ENCODE measurements around the gene SEMA4B. TPM values are rescaled to one million over a fixed set of nuclear protein-coding genes. Genes with fewer than 3 reads are reported as not detected.

Gene SEMA4B
- total and polyA plus RNA-seq, 9 of the 15 experiments (the other 6 are each of a cell fraction or from before 2014, with no cell fraction given), result 1.3 to 33.6 (median 11.0) TPM

DNA sequence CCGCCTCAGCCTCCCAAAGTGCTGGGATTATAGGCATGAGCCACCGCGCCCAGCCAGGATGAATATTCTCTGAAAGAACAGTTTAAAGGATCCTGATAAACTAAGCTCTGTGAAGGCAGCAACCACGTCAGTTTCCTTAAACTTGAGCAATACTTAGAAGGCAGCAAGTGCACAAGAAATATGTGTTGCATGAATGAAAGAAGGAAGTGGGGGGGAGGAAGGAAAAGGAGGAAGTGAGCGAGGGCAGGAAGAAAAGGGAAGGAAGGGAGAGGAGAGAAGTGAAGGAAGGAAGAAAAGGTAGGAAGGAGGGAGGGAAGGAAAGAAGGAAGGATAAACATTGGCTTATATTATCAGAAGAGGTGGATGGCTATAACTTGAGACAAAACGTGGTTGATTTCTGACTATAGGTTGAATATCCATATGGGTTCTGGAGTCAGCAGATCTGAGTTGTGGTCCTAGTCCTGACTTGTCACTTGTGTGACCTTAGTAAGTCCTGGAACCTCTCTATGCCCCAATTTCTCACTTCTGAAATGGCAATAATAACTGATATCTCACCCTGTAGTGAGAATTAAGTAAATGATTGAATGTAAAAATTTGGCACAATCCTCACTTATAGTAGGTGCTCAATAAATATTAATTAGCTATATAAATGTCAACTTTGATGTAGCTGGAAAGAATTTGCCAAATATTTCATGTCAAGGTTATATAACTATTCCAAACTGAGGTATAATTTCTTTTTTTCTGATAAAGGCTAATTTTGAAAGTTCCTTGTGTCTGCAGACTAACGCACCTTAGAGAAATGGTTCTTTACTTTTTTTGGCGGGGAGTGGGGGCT is 12.0 kb upstream of the SEMA4B start (continued):
- TF ChIP-seq, protein P1, sequence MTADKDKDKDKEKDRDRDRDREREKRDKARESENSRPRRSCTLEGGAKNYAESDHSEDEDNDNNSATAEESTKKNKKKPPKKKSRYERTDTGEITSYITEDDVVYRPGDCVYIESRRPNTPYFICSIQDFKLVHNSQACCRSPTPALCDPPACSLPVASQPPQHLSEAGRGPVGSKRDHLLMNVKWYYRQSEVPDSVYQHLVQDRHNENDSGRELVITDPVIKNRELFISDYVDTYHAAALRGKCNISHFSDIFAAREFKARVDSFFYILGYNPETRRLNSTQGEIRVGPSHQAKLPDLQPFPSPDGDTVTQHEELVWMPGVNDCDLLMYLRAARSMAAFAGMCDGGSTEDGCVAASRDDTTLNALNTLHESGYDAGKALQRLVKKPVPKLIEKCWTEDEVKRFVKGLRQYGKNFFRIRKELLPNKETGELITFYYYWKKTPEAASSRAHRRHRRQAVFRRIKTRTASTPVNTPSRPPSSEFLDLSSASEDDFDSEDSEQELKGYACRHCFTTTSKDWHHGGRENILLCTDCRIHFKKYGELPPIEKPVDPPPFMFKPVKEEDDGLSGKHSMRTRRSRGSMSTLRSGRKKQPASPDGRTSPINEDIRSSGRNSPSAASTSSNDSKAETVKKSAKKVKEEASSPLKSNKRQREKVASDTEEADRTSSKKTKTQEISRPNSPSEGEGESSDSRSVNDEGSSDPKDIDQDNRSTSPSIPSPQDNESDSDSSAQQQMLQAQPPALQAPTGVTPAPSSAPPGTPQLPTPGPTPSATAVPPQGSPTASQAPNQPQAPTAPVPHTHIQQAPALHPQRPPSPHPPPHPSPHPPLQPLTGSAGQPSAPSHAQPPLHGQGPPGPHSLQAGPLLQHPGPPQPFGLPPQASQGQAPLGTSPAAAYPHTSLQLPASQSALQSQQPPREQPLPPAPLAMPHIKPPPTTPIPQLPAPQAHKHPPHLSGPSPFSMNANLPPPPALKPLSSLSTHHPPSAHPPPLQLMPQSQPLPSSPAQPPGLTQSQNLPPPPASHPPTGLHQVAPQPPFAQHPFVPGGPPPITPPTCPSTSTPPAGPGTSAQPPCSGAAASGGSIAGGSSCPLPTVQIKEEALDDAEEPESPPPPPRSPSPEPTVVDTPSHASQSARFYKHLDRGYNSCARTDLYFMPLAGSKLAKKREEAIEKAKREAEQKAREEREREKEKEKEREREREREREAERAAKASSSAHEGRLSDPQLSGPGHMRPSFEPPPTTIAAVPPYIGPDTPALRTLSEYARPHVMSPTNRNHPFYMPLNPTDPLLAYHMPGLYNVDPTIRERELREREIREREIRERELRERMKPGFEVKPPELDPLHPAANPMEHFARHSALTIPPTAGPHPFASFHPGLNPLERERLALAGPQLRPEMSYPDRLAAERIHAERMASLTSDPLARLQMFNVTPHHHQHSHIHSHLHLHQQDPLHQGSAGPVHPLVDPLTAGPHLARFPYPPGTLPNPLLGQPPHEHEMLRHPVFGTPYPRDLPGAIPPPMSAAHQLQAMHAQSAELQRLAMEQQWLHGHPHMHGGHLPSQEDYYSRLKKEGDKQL (CRISPR knock-in tag; IDR thresholded peaks at IDR 0.05; ENCODE audit: borderline replicate concordance), result no peak
- TF ChIP-seq PRPF4 (IDR thresholded peaks at IDR 0.05; ENCODE audit: insufficient read depth, low read depth, low read length, poor library complexity, severe bottlenecking), result no peak
- no peak for TF ChIP-seq ZNF274 (IDR thresholded peaks at IDR 0.05; ENCODE audit: borderline replicate concordance, low read depth, low read length)
- TF ChIP-seq ZNF764 (CRISPR knock-in tag; IDR thresholded peaks at IDR 0.05; ENCODE audit: low read depth), result no peak
- no peak for TF ChIP-seq SAP30 (IDR thresholded peaks at IDR 0.05; ENCODE audit: borderline replicate concordance, insufficient read depth, low read depth, low read length, poor library complexity, severe bottlenecking)
- peak; percentile 95; the same call in 1 of the 2 replicates for TF ChIP-seq HDGF (IDR thresholded peaks at IDR 0.05)
- no peak for TF ChIP-seq XRCC5 (IDR thresholded peaks at IDR 0.05; ENCODE audit: low read depth, low read length)
- no peak for TF ChIP-seq HCFC1 (IDR thresholded peaks at IDR 0.05; ENCODE audit: low read depth, low read length)
- TF ChIP-seq NBN (IDR thresholded peaks at IDR 0.05; ENCODE audit: low read depth), result peak; percentile 48; the same call in 1 of the 2 replicates
- TF ChIP-seq, protein P2, sequence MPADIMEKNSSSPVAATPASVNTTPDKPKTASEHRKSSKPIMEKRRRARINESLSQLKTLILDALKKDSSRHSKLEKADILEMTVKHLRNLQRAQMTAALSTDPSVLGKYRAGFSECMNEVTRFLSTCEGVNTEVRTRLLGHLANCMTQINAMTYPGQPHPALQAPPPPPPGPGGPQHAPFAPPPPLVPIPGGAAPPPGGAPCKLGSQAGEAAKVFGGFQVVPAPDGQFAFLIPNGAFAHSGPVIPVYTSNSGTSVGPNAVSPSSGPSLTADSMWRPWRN (IDR thresholded peaks at IDR 0.05; ENCODE audit: low read depth), result no peak
- TF ChIP-seq TOE1 (IDR thresholded peaks at IDR 0.05; ENCODE audit: borderline replicate concordance), result peak; percentile 49; the same call in 1 of the 2 replicates
- no peak for TF ChIP-seq TOE1 (CRISPR knock-in tag; IDR thresholded peaks at IDR 0.05; ENCODE audit: borderline replicate concordance, low read depth)
- TF ChIP-seq TAF7 (tag; IDR thresholded peaks at IDR 0.05), result no peak
- TF ChIP-seq RBM39 (optimal IDR thresholded peaks at IDR 0.05; ENCODE audit: low read depth, low read length), result no peak
- no peak for TF ChIP-seq ZNF586 (CRISPR knock-in tag; conservative IDR thresholded peaks at IDR 0.05)
- TF ChIP-seq POLR2AphosphoS5 (IDR thresholded peaks at IDR 0.05; ENCODE audit: control insufficient read depth, insufficient read depth, low read depth, low read length), result no peak
- TF ChIP-seq MCM5 (IDR thresholded peaks at IDR 0.05; ENCODE audit: low read depth), result no peak
- TF ChIP-seq NFIX (CRISPR knock-in tag; IDR thresholded peaks at IDR 0.05; ENCODE audit: low read depth), result no peak
- TF ChIP-seq, protein P3, sequence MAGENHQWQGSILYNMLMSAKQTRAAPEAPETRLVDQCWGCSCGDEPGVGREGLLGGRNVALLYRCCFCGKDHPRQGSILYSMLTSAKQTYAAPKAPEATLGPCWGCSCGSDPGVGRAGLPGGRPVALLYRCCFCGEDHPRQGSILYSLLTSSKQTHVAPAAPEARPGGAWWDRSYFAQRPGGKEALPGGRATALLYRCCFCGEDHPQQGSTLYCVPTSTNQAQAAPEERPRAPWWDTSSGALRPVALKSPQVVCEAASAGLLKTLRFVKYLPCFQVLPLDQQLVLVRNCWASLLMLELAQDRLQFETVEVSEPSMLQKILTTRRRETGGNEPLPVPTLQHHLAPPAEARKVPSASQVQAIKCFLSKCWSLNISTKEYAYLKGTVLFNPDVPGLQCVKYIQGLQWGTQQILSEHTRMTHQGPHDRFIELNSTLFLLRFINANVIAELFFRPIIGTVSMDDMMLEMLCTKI (IDR thresholded peaks at IDR 0.05; ENCODE audit: partially characterized antibody), result no peak
- no peak for TF ChIP-seq THRAP3 (IDR thresholded peaks at IDR 0.05; ENCODE audit: borderline replicate concordance)
- no peak for TF ChIP-seq CHD2 (IDR thresholded peaks at IDR 0.05; ENCODE audit: low read depth, low read length)
